Activated CD4-positive, CD25-positive, alpha-beta regulatory T cell treated with anti-CD3 and anti-CD28 coated beads, Interleukin-2, amount 50 U/mL, for 16 hours (primary cell): ENCODE measurements around the gene EDN2.

ENCODE experiments used
- DNase-seq: peaks from one replicate; pipeline ENCODE4 v3.0.0-alpha.2; 2020; ENCODE audit warnings: low read depth, low spot score

EDN2 gene

DNA sequence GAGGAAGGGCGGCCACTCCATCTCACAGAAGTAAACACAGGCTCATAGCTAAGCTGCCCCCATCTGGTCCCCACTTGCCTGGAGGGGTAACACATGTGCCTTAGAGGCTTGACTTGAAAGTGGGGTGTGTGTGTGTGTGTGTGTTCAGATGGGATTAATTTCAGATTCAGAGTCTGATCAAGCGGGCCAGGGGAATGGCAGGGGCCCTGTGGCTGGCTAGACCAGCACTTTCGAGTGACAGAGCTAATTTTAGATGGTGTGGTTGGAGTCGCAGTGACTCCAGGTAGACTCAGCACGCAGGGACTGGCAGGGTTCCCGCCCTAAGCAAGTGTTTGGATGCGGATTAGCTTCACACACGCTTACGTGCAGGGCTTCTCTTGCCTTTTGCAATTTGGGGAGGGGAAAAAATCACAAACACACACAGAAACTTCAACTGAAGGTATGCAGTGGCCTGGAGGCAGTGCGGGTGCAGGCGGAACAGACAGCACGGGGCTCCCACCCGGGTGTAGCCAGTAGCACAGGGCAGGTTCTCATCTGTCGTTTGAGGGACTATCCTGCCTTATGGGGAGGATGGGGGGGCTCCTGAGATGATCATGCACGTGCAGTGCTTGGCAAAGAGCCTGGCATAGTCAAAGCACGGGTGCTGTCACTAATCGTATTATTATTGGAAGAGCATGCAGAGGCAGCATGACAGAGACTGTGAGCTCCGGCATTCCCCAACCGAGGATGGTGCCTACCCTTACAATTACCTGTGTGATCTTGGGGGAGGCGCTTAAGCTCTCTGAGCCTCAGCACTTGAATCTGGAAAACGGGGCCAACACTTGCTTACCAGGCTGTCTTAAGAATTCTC is 1.3 kb downstream of the EDN2 start:
- DNase-seq = no peak

DNA sequence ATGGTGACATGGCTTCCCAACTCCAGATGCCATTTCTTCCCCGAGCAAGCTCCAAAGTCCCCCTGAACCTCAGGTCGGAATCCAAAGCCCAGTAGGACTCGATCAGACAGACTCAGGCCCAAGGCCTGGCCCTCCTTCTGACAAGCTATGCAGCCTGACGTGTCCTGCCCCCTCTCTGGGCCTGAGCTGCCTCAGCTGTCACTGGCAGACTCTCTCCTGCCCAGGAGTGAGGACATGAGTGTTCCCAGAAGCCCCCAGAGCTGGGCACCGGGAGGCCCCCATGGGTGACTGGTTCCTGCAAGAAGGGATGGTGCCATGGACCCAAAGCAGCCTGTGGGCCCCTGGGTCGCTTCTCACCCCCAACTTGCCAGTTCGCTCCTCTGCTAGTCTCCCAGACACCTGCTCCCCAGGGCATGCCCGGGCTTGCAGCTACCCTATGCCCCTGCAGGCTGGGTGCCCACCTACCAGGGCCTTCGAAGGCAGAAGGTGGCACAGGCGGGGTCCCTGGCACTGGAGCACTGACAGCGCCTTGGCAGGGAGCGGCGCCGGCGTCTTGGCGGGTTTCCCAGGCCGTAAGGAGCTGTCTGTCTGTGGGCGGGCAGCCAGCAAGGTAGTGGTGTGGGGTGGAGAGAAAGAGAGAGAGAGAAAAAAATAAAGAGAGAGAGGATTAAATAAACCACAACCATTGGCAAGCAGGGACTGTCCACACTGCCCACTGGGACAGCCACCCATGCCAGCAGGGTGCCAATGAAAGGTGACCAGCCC is 2.3 kb downstream of the EDN2 start:
- no peak for DNase-seq

DNA sequence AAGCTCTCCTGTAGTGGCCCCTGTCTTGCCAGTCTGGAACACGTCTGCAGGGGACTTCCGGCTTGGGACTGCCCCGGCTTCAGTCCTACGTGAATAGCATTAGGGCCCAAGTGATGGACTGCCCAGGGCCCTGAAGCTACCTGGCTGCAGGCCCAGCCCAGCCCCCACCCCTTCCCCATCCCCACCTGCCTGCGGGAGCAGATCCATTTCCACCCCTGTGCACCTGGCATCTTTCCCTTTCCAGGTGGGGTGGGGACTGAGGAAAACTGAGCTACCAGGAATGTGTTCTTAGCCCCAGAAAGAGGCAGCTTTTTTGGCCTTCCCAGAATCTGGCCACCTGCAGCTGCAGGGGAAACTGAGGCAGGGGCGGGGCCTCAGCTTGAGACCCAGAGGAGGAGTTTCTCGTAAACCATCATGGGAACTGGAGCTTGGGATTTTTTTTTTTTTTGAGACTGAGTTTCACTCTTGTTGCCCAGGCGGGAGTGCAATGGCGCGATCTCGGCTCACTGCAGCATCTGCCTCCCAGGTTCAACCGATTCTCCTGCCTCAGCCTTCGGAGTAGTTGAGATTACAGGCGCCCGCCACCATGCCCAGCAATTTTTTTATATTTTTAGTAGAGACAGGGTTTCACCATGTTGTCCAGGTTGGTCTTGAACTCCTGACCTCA is 3.2 kb downstream of the EDN2 start:
- DNase-seq = no peak

DNA sequence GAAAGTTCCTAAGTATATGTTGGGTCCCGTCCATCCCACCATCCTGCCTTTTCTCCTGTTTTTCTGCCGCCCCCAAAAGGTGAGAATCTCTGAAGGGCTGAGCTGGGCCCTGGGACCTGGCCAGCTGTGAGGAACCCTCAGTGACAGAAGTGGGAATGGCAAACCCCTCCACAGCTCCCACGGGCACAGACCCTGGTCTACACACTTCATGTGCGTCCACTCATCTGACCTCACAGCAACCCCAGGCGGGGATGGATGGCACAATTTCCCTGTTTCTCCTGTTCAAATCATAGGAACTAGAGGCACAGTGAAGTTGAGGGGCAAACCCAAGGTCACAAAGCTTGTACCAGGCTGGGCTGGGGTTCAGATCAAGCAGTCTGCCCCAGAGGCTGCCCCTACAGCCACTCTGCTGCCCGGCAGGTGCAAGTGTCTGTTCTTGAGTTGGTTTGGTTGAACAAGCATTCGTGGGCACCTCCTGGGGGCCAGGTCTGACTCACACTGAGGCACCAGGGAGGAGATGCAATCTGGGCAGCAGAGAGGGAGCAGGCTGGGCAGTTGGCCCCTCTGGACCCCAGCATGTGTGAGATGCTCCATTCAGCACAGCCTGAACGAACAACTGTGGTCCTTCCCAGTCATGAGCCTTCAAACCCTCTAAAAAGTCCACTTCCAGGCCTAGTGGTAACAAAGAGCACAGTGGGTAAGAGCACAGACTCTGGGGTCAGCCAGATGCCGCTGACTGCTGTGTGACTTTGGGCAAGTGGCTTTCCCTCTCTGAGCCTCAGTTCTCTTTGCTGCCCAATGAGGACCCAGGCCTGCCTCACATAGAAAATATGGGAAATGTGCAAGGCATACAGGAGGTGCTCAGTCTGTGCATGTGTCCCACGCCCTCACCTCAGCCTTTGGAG is 4.0 kb downstream of the EDN2 start:
- no peak for DNase-seq

DNA sequence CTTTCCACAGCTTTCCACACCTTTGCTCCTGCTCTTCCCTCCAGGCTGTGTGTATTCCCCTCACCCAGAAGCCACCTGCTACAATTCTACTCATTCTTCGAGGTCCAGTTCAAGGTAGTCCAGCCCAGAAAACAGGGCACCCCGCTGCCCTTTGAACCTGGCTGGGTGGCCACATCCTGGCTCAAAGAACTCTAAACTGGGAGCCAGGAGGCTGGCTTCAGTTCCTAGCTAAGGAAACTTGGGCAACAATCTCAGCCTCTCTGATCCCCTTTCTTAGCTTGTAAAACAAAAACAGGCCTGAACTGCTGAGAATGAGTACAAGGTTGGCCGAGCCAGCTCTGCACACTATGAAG is 4.7 kb downstream of the EDN2 start:
- DNase-seq = no peak

DNA sequence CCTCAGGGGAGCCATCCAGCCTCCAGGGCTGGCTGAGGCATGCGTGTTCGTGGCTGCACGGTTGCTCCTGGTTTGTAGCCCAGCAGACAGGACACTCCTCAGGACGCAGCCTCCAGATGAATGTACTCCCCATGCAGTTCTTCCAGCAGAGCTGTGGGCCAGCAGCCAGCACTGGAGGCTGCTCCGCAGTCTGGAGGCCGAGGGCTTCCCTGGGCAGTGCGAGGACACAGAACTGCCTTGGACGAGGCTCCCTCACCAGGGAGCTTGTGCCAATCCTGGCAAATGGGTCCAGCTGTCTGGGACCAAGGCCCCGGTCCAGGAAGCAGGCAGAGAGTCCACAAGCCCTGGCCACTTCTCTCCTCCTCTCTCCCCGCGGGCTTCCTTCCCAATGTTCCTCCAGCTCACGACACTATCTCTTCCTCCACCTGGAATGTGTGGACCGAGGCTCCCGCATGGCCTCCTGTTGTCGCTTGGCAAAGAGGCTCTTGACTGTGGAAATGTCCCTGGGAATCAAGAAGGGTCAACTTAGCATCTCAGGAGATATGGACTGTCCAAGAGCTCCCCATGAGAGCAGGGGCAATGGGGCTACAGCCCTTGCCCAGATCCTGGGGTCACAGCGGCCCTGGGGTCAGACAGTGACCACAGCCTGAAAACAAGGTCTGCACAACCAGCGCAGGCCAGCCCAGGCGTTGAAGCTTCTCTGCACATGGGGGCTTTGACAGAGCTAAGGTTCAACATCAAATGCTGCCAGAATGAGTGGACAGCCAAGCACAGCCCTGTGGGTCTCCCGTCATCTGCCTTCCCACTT is 5.3 kb downstream of the EDN2 start:
- DNase-seq = no peak

DNA sequence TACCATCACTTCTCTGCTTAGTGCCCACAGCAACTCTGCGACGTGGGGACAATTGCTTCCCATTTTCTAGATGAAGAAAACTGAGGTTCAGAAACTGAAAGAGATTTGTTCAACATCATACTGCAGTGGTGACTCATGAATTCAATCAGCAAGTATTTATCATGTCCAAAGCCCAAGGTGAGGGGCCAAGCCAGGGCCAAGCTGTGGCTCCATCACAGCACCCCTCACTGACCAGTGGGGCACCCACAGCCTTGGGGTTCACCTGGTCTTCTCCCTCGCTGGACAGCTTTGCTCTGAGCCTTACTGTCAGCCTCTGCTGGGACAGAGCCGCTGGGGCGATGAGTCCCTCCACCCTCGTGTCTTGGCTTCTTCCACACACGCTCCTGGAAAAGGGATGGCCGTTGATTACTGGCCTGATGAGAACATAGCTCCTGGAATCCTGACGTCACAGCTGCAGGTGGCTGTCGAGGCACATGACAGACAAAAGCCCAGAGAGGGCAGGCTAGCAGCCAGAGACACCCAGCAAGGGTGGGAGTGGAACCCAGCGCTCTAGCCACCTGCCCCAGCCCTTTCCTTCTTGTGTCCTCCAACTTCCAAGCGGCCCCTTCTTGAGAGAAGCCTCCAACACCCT is 6.2 kb downstream of the EDN2 start:
- no peak for DNase-seq

DNA sequence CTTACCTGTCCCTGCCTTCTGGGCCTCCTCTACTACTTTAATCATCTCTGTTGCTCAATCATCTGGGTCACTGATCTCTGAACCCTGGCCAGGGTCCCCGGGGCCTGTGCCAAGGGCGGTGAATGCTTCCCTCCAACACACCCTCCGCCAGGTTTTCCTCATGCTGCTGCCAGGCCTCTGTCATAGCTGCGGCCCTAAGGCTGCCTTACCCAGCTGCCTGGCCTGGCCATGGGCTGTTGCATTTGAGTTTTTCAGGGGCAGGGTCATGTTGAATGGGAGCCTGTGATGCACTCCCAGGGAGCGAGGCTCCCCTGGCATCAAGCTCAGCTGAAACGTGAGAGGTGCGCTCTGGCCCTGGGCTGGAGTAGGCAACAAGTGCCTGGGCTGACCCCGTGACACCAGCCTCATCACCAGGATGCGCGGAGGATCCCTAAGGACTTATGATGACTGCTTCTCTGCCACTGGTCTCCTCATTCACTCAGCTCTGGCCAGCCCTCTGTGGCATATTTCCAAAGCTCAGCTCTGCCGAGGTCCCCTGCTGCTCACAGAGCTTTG is 7.6 kb downstream of the EDN2 start:
- no peak for DNase-seq

DNA sequence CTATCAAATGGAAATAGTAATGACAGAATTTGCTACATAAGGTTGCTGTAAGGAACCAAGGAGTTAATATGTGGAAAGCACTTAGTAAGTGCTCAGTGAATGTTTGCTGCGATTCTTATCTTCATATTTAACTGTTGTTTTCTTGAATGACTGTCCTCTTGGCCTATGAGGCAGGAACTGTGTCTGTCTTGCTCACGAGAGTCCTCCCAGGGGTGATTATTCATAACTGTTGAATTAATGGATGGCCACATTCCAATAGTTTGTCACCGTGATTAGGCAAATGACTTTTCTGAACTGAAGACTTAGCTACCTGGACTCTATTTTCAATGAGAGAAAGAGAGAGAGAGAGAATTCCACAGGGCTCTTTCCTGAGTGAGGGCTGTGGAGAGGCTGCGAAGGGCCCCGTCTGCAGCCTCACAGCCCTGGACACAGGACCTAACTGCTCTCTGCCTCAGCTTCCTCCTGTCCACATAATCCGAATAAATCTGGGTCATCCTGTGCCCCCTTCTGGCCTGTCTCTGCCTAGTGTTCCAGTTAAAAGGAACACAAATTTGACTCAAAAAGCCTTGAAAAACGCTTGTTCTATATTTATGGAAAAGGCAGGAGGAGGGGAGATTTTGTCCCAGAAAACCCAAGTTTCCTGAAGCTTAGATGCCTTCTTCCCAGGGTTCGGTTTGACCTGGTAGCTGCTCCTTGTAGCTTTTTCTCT is 8.5 kb downstream of the EDN2 start:
- DNase-seq = no peak

DNA sequence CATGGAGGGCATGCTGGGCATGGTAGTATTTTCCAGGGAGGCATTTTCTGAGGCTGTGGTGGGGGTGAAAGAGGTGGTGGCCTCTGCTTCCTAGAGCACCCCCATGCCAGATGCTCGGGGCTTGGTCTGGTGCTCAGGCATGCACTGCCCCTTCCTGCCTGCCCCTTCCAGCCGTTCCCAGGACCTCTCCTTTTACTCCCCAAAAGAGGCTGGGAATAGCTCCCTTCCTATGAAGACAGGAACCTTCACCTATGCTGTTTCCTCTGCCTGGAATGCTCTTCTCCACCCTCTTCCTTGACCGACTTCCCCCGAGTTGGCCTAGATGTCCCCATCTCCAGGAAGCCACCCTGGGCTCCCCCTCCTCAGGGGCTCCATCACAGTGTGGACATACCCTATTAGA is 9.1 kb downstream of the EDN2 start:
- no peak for DNase-seq

DNA sequence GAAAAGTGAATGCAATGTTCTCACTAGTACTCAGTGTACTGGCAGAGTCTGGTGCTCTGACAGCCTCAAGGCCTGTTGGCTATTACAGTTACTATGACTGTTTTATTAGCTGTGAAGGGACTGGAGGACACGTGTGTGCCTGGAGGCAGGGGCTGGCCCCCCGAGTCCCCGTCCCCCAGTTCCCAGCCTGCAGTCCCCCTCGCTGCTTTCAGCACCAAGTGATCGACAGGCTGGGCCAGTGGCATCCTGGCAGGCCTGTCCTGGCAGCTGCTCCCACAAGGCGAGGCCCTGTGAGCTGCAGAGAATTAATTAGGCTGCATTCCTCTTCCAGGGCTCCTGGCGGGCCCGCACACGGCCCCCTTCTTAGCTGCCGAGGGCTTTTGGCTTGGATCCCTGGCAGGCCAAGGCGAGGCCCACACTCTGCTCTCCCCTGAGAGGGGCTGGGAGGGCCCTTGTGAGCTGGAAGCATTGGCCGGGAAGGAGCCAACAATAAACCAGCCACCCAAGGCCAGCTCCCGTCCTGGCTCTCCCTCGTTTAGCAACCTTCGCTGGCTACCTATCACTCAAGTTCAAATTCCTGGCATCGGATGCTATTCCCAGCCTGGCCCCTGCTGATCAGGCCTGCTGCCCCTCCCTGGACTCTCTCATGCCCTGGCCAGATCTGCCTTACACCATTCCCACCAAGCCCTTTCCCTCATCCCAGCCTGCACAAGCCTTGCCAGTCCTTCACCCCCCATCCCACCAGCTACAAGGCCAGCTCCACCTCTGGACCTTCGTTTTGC is 9.8 kb downstream of the EDN2 start:
- no peak for DNase-seq

DNA sequence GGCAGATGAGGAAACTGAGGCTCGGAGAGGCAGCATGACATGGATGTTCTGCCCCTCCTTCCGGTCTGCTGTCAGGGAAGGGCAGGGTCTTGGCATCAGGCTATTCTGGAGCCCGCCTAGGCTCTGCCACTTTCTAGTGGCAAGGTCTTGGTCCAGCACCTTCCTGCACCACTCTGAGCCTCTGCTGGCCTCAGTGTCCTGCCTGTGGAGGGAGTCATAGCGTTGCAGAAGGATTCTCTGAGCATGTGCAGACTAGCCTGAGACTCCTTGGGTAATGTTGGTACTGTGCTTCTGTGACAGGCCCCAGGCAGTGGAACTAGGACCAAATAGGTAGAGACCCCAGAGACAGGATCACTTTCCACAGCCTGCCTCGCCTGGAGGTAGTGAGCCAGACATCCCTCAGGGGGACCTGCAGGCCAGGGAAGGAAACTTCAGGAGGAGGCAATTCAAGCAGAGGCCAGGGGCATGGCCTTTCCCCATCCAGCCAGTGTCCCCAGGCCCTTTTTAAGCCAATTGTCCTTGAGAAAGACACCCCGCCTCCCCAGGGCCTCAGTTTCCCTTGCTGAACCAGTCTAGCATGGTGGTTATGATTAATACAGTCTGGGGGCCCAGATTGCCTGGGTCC is 10.6 kb downstream of the EDN2 start:
- no peak for DNase-seq

DNA sequence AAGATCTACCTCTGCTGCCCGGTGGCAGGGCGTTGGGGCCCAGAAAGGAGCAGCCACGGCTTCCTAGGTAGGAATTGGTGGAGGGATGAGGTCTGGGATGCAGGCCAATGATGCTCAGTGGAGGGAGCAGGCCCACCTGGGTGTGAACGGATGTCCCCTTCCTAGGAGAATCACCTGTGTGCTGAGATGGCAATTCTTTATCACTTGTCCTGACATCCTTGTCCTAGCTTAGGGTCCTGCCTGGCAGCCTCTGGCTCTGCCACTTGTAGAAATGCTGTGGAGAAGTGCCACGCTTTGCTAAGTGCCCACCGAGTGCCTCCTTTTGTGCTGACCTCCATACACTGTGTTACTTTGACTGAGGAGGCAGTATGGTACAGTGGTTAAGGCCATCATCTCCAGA is 12.8 kb downstream of the EDN2 start:
- DNase-seq = no peak

DNA sequence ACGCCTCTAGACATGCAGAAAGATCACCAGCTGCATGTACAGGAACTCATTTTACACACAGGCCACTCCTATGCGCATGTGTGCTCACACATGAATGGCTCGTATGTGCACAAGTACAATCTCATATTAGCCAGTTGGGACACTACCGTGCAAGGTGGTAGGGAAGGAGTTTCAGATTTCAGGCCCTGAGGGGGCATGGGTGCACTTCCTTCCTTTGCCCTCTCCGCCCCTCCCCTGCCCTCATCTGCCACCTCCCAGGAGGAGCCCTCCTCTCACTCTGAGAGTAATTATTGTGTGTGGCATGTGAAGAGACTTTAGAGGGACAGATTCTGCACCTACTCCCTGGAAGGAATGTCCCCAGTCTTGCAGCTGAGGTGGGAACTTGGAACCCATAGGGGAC is 14.8 kb downstream of the EDN2 start:
- DNase-seq = no peak

DNA sequence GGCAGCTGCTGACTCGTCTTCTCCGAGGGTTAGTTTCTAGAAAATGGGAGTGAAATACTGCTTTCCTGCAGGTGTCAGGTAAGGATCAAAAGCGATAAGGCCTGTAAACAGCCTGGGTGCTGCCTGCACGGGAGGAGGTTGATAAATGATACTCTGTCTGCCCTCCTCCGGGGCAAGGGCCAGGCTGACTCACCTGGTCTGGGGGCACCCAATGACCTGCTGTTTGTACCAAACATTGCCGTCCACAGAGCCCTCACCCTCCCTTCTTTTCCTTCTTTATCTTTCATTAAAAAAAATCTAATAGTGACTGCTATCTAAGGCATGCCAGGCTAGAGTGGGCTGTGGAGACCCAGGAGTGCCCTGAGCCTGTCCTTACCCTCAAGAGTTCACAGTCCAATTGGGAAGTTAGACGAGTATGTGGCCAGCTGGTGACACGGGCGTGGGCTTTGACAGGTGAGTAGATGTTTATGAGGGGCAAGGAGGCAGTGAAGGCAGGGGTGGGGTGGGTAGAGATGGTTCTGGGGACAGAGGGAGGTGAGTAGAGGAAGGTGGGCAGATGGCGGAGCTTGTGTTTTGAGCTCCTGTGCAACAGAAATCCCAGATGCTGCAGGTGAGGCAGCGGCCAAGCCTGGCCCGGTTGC is 16.2 kb downstream of the EDN2 start:
- no peak for DNase-seq

DNA sequence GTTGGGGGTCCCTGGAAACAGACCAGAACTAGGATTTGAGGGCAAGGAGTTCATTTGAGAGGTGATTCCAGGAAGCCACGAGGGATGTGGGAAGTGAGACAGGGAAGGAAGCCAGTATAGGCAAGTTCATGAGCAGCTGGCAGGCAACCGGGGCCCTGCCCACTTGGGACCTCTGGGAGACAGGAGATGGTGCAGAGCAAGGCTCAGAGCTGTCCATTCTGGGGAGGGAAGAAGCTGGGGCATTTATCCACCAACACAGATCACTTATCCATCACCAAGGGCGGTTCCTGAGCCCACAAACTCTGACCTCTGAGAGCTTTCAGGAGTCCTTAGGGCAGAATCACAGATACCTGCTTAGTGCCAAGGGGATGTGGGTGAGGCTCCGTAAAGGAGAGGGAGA is 16.8 kb downstream of the EDN2 start:
- DNase-seq = no peak

DNA sequence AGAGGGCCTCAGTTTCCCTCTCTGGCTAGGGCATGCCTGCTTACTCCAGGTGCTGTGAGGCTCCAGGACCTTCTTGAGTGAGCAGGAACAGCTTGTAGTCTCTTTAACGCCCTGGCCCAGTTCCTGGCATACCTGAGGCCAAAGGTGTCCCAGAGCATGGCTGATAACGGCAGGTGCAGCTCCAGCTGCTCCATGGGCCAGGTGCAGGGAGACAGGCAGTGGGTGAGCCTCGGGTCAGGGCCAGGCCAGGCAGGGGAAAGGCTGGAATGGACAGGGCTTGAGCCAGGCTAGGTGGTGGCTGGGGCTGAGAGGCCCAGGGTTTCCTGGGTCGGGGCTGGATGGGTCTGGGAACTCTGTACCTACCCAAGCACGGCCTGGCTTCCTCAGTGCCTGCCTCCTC is 18.3 kb downstream of the EDN2 start:
- no peak for DNase-seq

DNA sequence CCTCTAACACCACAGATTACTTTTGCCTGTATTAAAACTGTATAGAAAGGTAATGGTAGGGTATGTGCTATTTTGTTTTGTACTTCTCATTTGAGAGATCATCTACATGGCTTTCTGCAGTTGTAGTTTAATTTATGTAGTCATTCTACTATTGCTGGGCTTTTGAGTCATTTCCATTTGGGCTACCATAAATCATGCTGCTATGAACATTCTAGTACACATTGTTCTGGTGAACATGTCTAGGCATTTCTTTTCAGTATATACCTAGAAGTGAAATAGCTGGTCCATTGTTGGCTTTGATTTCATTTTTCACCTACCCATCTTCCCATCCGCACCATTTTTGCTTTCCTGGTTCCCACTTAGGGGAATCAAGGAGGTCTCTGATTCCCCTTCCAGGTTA is 18.7 kb downstream of the EDN2 start:
- no peak for DNase-seq
